Activated naive CD8-positive, alpha-beta T cell treated with anti-CD3 and anti-CD28 coated beads, Interleukin-2, amount 50 U/mL, for 16 hours (primary cell): ENCODE data around the gene MAPK1IP1L.
"Not testable (repeated sequence)": the region's sequence is repeated elsewhere in the genome, so short reads cannot be mapped to it uniquely, and the experiment has no call there.

Experiments used
- DNase-seq: peaks from one replicate; pipeline ENCODE4 v3.0.0-alpha.2; 2020; ENCODE audit warnings: low read depth, low spot score

MAPK1IP1L gene

DNA sequence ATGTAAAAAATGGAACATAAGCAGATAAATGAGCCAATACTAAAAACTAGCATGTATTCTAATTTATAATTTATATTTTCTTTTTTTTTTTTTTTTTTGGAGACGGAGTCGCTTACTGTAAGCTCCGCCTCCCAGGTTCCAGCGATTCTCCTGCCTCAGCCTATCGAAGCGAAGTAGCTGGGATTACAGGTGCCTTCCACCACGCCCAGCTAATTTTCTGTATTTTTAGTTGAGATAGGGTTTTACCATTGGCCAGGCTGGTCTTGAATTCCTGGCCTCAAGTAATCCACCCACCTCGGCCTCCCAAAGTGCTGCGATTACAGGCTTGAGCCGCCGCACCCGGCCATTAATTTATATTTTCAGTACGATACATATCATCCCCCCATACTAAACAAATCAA lies 2.7 kb downstream of the MAPK1IP1L start:
- no peak for DNase-seq

DNA sequence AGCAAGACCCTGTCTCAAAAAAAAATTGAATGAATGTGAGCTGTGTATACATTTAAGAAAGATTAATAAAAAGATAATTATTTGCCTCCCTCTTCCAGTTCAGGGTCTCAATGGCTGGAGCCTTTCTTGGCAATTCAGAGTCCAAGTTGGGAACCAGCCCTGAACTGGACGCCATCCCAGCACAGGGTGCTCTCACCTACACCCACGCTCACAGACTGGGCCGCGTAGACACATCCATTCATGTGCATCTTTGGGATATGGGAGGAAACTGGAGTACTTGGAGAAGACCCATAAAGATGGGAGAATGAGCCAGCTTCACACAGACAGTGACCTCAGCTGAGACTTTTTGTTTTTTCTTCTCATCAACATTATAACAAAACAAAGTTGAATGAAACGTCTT lies 6.5 kb downstream of the MAPK1IP1L start:
- DNase-seq: no peak

DNA sequence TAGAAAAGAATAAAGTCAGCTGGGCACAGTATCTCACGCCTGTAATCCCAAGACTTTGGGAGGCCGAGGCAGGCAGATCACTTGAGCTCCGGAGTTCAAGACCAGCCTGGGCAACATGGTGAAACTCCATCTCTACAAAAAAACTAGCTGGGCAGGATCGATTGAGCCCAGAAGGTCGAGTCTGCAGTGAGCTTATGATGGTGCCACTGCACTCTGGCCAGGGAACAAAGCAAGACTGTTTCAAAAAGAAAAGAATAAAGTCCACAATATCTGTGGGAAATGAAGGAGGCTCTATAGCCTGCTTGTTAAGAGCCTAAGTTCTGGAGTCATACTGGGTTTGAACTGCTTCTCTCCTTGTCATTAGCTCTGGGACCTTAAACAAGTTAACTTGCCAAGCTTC lies 7.9 kb downstream of the MAPK1IP1L start:
- DNase-seq: no peak

DNA sequence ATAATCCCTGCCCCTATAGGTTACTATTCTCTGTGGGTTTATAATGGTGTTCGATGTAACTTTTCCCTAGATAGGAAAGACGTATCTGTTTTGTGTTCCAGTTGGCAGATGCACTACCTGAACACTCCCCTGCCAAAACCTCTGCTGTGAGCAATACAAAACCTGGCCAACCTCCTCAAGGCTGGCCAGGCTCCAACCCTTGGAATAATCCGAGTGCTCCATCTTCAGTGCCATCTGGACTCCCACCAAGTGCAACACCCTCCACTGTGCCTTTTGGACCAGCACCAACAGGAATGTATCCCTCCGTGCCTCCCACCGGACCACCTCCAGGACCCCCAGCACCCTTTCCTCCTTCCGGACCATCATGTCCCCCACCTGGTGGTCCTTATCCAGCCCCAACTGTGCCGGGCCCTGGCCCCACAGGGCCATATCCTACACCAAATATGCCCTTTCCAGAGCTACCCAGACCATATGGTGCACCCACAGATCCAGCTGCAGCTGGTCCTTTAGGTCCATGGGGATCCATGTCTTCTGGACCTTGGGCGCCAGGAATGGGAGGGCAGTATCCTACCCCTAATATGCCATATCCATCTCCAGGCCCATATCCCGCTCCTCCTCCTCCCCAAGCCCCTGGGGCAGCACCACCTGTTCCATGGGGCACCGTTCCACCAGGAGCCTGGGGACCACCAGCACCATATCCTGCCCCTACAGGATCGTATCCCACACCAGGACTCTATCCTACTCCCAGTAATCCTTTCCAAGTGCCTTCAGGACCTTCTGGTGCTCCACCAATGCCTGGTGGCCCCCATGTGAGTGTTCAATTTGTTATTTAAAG lies 11.3 kb downstream of the MAPK1IP1L start:
- no peak for DNase-seq

DNA sequence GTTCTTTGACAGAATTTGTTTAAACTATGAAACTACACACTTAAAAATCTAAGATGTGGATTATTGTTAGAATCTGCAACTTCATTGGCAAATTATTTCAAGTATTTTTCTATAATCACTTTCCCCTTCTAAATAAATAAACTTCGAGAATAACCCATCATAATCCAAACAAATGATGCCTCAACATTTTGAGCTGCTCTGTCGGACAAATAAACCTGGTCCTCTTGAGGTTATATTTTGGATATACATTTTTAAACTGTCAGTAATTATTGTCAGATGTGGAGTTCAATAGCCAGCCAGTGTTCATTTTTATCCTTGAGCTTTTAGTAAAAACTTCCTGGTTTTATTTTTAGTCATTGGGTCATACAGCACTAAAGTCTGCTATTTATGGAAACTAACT lies 13.4 kb downstream of the MAPK1IP1L start:
- DNase-seq: not testable (repeated sequence)

DNA sequence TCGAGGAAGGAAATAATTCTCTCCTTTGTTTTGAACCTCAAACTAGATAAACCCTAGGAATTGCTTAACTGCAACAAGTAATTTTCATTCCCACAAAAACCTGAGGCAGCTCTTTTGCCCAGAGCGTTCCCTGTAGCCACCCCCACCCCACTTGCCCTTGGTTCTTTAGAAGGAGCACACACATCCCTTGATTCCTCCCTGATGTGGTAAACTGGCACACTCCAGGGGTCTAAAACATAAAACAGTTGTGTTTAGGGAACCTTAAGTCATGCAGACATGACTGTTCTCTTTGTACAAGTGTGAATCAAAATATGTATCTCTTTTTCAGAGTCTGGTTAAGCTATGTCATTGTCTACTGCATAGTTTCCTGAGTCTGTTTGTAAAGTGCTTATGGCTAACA lies 14.0 kb downstream of the MAPK1IP1L start:
- no peak for DNase-seq

DNA sequence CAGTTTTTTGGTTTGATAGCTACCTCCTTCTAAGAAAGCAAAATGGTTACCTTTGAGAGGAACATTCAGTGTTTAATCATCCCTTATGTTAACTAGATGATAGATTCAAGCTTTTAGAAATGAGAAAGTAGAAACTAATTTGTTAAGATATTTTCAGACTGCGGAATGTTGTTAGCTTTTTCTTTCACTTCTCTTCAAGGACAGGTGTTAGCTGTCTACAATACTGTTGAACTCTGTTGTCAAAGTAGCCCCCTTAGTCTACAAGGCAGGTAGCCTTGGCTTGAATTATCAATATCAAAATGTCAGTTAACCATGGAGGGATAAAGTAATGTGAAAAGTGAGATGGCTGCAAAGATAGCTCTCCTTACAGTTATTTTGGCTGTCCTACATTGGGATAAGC lies 14.8 kb downstream of the MAPK1IP1L start:
- no peak for DNase-seq

DNA sequence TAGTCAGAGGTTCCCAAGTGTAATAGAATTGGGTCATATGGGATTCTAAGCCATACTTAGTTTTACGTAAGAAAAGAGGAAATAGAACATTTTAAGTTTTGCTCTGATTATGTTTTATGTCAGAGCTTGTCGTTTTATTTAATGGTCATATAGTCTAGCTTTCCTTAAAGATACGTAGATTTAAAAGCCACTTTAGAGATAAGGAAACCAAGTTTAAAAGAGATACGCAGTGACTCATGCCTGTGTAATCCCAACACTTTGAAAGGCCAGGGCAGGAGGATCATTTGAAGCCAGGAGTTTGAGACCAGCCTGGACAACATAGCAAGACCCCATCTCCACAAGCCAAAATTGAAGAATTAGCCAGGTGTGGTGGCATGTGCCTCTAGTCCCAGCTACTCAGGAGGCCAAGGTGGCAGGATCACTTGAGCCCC lies 19.5 kb downstream of the MAPK1IP1L start:
- DNase-seq: no peak

DNA sequence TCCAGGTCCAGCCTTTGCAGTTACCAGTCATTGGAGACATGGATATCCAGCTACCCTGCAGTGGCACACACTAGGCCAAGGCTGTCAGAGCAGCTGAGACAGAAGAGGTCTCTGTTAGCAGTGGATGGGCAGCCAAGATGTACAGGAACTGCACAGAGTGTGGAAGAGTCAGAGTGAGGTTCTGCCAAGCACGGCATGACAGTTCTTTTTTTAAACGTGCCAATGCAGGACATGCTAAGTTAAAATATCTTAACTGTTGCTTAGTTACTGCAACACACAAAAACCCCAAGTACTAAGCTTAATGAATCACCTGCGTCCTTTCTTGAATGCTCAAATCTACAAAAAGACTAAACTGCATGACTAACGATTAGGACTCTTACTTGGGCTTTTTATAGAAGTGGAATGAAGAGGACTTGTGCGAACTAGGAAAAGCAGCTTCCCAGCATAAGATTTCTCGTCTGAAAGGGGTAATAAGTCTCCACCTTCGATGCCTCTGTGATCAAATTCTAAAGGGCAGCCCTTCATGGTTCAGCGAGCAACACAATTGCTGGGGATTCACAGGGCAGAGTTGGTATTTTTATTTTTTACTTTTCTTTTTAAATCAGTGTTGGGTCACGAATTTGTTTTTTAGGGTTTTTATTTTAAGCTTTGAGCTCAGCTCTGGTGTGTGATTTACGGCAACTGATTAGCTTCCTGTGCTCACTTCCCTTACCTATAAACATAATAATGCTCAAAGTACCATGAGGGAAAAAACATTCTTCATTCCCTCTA lies 20.6 kb downstream of the MAPK1IP1L start:
- no peak for DNase-seq

DNA sequence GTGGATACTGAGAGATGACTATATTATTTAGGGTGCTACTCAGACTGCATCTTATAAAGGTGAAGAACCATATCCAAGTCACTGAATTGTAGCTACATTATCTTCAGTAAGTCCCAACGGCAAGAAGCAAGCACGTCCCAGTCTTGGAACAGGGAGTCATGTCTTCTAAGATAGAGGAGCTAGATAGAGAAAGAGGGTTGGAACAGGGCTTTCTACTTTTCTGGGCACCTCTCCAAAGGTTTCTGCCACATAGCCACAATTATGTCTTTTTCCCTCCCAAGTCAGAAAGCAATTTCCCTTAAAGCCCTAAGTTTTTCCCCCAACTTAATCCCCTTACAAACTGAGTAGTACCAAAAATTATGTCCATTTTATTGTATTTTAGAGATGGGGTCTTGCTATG lies 22.4 kb downstream of the MAPK1IP1L start:
- no peak for DNase-seq

DNA sequence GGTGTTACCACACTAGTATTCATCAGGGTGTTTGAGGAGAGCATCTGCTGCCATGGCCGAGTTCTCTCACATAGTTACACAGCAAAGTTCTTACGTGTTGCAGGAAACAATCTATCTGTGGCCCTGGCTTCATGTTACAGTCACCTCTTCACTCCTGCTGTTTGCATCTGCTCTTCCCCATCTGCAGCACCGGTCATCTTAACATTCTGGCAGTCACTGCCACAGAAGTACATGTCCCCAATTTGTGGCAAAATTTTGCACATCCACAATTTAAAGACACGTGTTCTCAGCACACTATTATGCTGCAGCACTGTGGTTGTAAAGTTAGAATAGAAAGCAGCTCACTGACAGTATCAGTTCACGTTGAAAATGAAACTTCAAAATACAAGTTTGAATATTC lies 23.2 kb downstream of the MAPK1IP1L start:
- no peak for DNase-seq

DNA sequence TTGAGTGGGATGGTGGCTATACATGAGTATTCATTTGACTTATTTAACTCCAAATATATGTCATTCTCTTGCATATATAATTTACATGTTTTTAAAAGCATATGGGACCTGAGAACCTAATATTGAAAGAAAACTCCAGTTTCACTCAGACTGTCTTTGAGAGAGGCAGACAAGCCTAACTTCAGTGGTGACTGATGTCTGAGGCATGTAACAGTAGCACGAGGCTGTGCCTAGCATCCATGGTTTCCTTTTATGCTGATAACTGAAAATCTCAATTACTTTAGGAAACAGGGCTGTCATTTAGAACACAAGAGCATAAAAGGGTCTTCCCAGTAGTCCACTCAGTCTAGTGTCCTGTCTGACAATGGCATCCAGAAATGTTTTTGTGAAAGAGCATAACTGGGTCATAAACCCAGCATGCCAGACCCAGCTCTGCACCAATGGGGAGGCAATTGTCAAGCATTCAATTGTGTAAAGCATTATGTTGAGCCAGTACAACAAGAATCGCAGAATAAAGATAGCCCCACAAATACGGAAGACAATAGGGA lies 24.3 kb downstream of the MAPK1IP1L start:
- DNase-seq: no peak

DNA sequence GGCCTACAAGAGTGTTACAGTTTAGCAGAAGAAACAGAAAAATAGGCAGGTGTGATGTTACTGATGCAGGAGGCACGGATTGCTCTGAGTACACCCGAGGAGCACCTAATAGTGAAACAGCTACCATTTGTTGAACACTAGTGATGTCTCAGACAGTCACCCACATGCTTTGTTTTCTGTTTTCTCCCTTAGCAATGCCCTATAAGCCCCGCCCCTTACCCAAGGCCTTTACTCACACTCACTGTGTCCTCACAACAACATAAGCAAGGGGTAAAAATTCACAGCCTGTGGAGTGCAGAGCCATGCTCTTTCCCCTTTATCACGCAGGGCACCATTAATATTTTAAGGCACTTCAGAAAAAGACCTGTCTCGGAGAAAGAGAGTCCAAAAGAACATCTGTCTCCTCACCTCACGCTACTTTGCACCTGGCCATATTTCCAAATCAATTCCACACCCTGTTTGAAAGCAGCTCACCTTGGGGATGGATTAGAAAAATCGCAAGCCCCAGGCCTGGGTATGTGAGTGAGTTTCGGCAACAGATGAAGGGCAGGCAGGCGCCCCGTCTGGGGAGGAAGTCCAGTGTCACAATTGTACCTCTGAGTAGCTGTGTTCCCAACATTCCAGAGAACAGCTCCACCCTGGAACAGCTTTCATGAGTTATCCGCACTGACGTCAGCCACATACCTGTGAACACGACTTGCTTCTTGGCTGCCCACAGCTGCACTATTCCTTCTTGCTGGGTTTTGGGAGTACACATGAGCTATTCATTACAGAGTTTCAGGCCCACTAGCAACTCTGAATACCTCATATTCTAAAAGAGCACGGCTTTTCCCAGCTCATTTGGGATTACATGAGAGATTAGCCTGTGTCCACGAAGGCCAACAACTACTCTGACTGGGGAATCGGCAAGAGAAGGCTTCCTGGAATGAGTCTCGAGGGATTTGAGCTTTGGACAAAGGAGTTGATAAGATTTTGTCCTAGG lies 26.0 kb downstream of the MAPK1IP1L start:
- DNase-seq: no peak

DNA sequence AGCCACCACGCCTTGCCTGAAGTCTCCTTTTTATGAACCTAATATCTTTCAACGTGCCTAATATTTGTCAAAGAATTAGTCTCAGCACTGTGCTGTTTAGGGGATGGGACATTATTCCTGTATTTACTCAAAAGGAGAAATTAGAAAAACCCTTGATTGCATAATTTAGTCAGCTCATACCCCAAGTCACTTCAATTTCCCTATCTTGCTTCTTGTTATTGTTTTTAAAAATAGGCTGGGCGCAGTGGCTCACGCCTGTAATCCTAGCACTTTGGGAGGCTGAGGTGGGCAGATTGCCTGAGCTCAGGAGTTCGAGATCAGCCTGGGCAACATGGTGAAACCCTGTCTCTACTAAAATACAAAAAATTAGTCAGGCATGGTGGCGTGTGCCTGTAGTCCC lies 28.5 kb downstream of the MAPK1IP1L start:
- DNase-seq: not testable (repeated sequence)

DNA sequence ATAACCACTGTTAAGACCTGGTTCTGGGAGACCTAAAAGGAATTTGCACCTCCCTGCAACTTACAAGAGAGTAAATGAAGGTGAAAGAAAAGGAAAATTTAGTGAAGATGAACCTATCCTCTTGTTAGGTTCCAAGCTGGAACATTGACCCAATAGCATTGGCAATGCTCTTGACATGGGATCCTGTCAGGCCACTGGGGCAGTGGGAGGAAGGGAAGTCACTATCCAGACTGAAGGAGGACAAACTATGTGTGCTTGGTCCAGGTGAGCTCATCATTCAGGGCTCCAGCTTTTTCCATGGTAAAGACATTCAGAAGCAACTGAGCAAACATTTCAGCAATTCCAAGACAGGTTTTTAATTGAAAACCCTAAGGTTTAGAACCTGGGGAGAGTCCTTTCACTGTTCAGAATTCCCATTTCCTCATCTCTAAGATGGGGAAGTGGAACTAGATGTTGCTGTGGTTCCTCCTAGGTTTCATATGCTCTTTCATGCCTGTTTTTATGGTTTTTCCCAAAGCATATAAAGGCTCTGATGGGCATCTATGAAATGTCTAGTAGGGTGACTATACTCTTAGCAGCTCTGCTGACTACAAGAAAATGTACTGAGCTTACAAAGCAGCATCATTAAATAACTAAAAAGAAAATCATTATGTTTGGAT lies 33.1 kb downstream of the MAPK1IP1L start:
- DNase-seq: no peak

DNA sequence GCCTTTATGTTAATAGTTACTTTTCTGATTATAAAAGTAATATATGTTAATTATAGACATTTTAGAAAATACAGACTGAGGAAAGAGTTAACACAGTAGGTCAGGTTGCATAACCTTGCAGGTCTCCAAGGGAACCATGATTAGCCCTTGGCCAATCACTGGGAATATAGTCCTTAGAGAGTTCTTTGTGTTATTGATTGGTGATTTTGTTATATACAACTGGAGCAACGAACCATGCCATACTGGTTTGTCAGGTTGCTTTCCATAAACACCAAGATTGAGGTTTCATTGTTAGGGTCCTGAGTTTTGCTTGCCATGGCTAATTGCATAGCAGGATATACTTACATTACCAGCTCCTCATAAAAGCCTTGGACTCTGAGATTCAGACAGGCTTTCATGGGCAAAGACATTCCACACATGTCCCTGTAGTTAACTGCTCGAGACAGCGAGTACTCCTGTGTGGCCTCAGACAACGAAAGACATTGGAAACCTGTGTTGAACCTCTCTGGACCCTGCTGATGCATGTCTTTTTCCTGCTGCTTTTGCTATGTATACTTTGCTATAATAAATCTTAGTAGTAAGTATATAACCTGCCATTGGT lies 33.7 kb downstream of the MAPK1IP1L start:
- DNase-seq: no peak

DNA sequence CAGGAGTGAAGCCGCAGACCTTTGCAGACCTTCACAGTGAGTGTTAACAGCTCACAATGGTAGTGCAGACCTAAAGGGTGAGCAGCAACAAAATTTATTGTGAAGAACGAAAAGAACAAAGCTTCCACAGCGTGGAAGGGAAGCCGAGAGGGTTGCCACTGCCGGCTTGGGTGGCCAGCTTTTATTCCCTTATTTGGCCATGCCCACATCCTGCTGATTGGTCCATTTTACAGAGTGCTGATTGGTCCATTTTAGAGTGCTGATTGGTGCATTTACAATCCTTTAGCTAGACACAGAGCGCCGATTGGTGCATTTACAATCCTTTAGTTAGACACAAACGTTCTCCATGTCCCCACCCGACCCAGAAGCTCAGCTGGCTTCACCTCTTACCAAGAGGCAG lies 35.5 kb downstream of the MAPK1IP1L start:
- DNase-seq: no peak

DNA sequence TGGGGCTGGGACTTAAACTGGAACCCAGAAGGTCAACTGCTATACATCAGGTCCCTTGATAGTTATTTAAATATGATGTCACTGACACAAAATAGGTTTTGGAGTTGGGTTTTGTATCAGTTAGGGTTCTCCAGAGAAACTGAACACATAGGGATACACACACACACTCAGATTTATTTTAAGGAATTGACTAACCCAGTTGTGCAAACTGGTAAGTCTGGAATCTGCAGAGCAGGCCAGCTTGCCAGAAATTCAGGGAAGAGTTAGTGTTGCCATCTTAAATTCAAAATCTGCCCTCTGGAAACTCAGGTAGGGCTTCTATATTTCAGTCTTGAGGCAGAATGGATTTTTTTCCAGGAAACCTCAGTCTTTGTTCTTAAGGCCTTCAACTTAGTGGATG lies 36.9 kb downstream of the MAPK1IP1L start:
- DNase-seq: no peak

DNA sequence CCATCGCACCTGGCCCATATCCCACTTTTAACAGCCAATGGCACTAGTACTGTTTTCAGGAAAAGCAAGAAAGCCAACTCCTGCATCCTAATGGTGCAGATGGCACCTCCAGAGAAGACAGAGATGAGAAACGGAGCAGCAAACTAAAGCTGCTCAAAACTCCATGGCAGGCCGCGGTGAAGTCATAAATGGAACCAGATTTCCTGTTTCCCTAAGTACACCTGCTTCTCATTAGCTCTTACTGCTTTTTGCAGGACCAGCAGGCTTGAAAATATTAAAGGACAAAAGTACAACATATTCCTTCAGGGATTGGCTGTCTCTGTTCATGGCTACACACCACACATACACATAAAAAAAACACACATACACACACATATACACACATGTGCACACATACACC lies 40.9 kb downstream of the MAPK1IP1L start:
- no peak for DNase-seq

DNA sequence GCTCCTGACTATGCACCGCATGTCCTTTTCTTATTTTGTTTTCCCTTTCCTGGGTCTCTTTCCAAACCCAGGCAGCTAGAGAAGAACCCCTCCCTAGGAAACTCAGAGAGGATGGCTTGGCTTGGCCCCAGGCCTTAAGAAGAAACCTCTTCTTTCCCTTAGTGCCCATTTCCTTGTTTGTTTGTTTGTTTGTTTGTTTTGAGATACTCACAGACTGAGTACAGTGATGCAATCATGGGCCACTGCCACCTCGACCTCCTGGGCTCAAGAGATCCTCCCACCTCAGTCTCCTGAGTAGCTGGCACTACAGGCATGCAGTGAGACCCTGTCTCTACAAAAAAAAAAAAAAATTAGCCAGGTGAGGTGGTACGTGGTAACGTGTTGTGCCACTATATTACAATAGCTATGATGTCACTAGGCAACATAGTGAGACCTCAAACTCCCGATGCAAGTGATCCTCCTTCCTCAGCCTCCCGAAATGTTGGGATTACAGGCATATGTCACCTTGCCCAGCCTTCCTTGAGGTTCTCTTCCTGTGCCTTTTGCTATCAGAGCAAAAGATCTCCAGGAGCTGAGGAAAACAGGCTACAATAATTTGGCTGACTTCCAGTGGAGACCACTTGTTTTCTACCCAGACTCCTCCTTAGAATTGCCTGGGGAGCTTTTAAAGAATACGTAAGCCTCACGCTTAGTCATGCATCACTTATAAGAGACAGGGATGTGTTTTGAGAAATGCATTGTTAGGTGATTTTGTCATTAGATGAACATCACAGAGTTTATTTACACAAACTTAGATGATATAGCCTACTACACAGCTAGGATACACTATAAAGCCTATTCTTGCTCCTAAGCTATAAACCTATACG lies 43.1 kb downstream of the MAPK1IP1L start:
- DNase-seq: no peak
